Vagina (tissue), 2 donors: ENCODE results near the gene SLC6A7. TPM values are rescaled to one million over a fixed set of nuclear protein-coding genes. Genes with fewer than 3 reads are reported as not detected.

Experiments
- DNase-seq, 2 donors: peaks; one replicate each; pipeline ENCODE4 v3.0.0-alpha.2; 2017; ENCODE audit errors: extremely low spot score in 2 of 2
- H3K27ac ChIP-seq: fragments of 200-600 bp; sonication (generic); one replicate; pipeline ENCODE4 v1.5.1; 2019
- H3K27me3 ChIP-seq: fragments of 200-600 bp; sonication (generic); one replicate; pipeline ENCODE4 v1.5.1; 2019
- H3K36me3 ChIP-seq, 2 donors: fragments of 200-600 bp; sonication (generic); one replicate each; pipeline ENCODE4 v1.5.1; 2017 to 2019
- H3K4me1 ChIP-seq: fragments of 200-600 bp; sonication (generic); one replicate; pipeline ENCODE4 v1.5.1; 2019
- H3K4me3 ChIP-seq, 2 donors: fragments of 200-600 bp; sonication (generic); 1 replicate in 1 of 2; 2 replicates in 1 of 2; pipeline ENCODE4 v1.5.1; 2016 to 2019
- H3K9me3 ChIP-seq: fragments of 200-600 bp; sonication (generic); one replicate; pipeline ENCODE4 v1.5.1; 2019
- POLR2A ChIP-seq, 2 donors: fragments of 450-650 bp; IDR thresholded peaks; one replicate each; pipeline ENCODE4 v1.6.1; 2017; ENCODE audit warnings: antibody characterized with exemption in 2 of 2, mild to moderate bottlenecking in 2 of 2, moderate library complexity in 2 of 2
- POLR2AphosphoS5 ChIP-seq, 2 donors: sonication (generic); formaldehyde crosslinking; IDR thresholded peaks; one replicate each; pipeline ENCODE4 v1.9.0; 2017; ENCODE audit warnings: antibody characterized with exemption in 2 of 2, mild to moderate bottlenecking in 2 of 2, low read depth in 1 of 2; ENCODE audit not compliant: insufficient read depth in 1 of 2
- intact Hi-C: fragments of 100-400 bp; cut with DNase I; formaldehyde crosslinking; loops from one replicate; pipeline ENCODE4 v1.15.1; 2023
- total RNA-seq: library from RNA; depleted of rRNA; stranded (reverse); fragments of >200 nt; gene quantifications from one replicate; pipeline ENCODE4 v1.2.3, GENCODE V29; 2016
- TF ChIP-seq, protein P1 (sequence below), 3 experiments: fragments of 450-650 bp in 2 of 3; fragments of 200-600 bp in 1 of 3; sonication (generic) in 1 of 3; IDR thresholded peaks; one replicate each; pipeline ENCODE4 v1.5.1; 2017 to 2019; ENCODE audit warnings: antibody characterized with exemption in 3 of 3, mild to moderate bottlenecking in 2 of 3, moderate library complexity in 2 of 3

Gene SLC6A7
- total RNA-seq = 0.25 TPM

DNA sequence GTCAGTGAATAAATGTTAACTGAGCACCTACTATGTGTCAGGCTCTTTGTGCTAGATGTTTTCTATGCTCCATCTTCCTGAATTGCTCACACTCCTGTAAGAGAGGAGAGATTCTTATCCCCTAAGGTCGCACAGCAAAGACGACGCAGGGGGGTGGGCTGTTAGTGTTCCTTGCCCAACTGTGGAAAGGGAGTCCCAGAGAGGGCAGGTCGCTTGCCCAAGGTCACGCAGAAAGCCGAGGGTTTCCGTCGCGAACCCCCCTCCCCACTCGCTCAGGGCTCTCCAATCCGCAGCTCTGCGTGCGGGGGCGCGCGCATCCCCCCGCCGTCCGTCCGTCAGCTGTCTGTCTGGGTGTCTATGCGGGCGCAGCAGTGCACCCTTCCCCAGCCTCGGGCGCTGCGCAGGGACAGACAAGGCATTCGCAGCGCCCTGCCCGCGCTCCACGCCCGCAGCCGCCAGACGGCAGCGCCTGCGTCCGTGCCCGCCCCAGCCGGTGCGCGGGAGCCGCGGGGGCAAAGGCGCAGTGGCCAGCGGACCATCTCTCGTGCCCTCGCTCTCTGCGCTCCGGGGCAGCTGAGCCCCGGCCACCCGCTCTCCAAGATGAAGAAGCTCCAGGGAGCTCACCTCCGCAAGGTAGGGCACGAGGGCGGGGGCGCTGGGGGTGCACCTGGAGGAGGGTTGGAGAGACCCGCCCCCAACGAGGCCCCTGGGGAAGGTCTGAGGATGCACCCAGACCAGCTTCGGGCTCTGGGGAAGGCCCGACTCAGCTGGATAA, at the start of gene SLC6A7:
Gene SLC6A7, plus strand, starts transcription at position 335 of the 775 bp plus-strand sequence. Its CDS starts 266 bp downstream, at position 601.
- H3K27me3 ChIP-seq = no peaks in the 10 kb centered on the region
- no peak within 1 kb of the TSS for H3K27ac ChIP-seq
- H3K36me3 ChIP-seq = no peaks in the 10 kb centered on the region
- DNase-seq = no peak
- TF ChIP-seq, protein P1, sequence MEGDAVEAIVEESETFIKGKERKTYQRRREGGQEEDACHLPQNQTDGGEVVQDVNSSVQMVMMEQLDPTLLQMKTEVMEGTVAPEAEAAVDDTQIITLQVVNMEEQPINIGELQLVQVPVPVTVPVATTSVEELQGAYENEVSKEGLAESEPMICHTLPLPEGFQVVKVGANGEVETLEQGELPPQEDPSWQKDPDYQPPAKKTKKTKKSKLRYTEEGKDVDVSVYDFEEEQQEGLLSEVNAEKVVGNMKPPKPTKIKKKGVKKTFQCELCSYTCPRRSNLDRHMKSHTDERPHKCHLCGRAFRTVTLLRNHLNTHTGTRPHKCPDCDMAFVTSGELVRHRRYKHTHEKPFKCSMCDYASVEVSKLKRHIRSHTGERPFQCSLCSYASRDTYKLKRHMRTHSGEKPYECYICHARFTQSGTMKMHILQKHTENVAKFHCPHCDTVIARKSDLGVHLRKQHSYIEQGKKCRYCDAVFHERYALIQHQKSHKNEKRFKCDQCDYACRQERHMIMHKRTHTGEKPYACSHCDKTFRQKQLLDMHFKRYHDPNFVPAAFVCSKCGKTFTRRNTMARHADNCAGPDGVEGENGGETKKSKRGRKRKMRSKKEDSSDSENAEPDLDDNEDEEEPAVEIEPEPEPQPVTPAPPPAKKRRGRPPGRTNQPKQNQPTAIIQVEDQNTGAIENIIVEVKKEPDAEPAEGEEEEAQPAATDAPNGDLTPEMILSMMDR (IDR thresholded peaks at IDR 0.05) = no peak
- TF ChIP-seq POLR2A (IDR thresholded peaks at IDR 0.05) (no peak), POLR2AphosphoS5 (IDR thresholded peaks at IDR 0.05; ENCODE audit: insufficient read depth in 1 of 2, low read depth in 1 of 2) (no peak)
- peak within 1 kb of the TSS in 1 of 2 donors; percentile 29 for H3K4me3 ChIP-seq
- peaks cover 9% of the 10 kb centered on the region for H3K4me1 ChIP-seq
- no peaks in the 10 kb centered on the region for H3K9me3 ChIP-seq
- intact Hi-C loops = no loop called here

GRCh38 chr5:150140830-150141229, 49.0 kb upstream of the SLC6A7 start:
- Histone ChIP-seq H3K4me3 (peak overlapping the region in 1 of 2 donors; percentile 32), H3K4me1 (peaks cover 92% of the 10 kb centered on the region), H3K27ac (peak overlapping the region; percentile 83), H3K27me3 (no peaks in the 10 kb centered on the region), H3K36me3 (peaks cover 0 to 8% of the 10 kb centered on the region in 2 donors), H3K9me3 (no peaks in the 10 kb centered on the region)
- TF ChIP-seq, protein P1 (IDR thresholded peaks at IDR 0.05) = no peak
- no peak for TF ChIP-seq POLR2A (IDR thresholded peaks at IDR 0.05)
- no peak for TF ChIP-seq POLR2AphosphoS5 (IDR thresholded peaks at IDR 0.05; ENCODE audit: insufficient read depth in 1 of 2, low read depth in 1 of 2)
- DNase-seq = no peak
- intact Hi-C loops = no loop called here

- no peaks in the 10 kb centered on the region for H3K9me3 ChIP-seq
- TF ChIP-seq, protein P1 (IDR thresholded peaks at IDR 0.05) = no peak
- no peak for TF ChIP-seq POLR2AphosphoS5 (IDR thresholded peaks at IDR 0.05; ENCODE audit: insufficient read depth in 1 of 2, low read depth in 1 of 2)
- TF ChIP-seq POLR2A (IDR thresholded peaks at IDR 0.05) = no peak
- H3K27me3 ChIP-seq = no peaks in the 10 kb centered on the region
- peak overlapping the region; percentile 83 for H3K27ac ChIP-seq
- intact Hi-C loops = no loop called here
- peak overlapping the region in 1 of 2 donors; percentile 38 for H3K4me3 ChIP-seq
- peaks cover 92% of the 10 kb centered on the region for H3K4me1 ChIP-seq
- no peak for DNase-seq
- no peaks in the 10 kb centered on the region for H3K36me3 ChIP-seq
Observed at GRCh38 chr5:150141544-150142184, 48.2 kb upstream of the SLC6A7 start.

GRCh38 chr5:150142185-150142958, 47.5 kb upstream of the SLC6A7 start:
- no peak for DNase-seq
- Histone ChIP-seq H3K27me3 (no peaks in the 10 kb centered on the region), H3K9me3 (no peaks in the 10 kb centered on the region), H3K27ac (peak overlapping the region; percentile 83), H3K4me3 (peak overlapping the region in 1 of 2 donors; percentile 38), H3K36me3 (no peaks in the 10 kb centered on the region), H3K4me1 (peaks cover 92% of the 10 kb centered on the region)
- intact Hi-C loops = no loop called here
- TF ChIP-seq POLR2AphosphoS5 (IDR thresholded peaks at IDR 0.05; ENCODE audit: insufficient read depth in 1 of 2, low read depth in 1 of 2) (peak in 1 of 2 donors; percentile 29), POLR2A (IDR thresholded peaks at IDR 0.05) (no peak)

DNA sequence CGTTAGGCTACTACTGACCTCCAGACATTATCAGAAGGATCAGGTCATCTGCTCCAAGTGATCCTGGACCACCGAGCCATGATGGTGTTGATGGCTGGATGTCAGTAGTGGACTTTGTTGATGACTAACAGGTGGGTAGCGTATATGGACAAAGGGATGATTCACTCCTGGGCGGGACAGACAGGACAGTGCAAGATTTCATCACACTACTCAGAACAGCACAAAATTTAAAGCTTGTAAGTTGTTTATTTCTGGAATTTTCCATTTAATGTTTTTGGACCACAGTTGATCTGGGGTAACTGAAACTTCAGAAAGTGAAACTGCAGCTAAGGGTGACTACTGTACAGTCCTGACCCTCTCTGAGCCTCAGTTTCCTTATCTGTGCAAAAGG, 46.9 kb upstream of the SLC6A7 start:
- DNase-seq = no peak
- H3K4me3 ChIP-seq = peak overlapping the region in 1 of 2 donors; percentile 38
- H3K4me1 ChIP-seq = peaks cover 88% of the 10 kb centered on the region
- no peaks in the 10 kb centered on the region for H3K9me3 ChIP-seq
- H3K27ac ChIP-seq = peak overlapping the region; percentile 83
- intact Hi-C loops = no loop called here
- no peak for TF ChIP-seq POLR2A (IDR thresholded peaks at IDR 0.05)
- peak in 1 of 2 donors; percentile 49 for TF ChIP-seq POLR2AphosphoS5 (IDR thresholded peaks at IDR 0.05; ENCODE audit: insufficient read depth in 1 of 2, low read depth in 1 of 2)
- H3K27me3 ChIP-seq = no peaks in the 10 kb centered on the region
- no peaks in the 10 kb centered on the region for H3K36me3 ChIP-seq
